Measurements from ENCODE around the gene B3GNT2. TPM values are rescaled to one million over a fixed set of nuclear protein-coding genes. Genes with fewer than 3 reads are reported as not detected.

B3GNT2 gene
- total and polyA plus RNA-seq, 9 of the 15 experiments (the other 6 are each of a cell fraction or from before 2014, with no cell fraction given) = 6.0 to 38.9 (median 25.0) TPM

- TF ChIP-seq ELF2 (CRISPR knock-in tag; IDR thresholded peaks at IDR 0.05) = no peak
- TF ChIP-seq HES1 (IDR thresholded peaks at IDR 0.05; ENCODE audit: low read depth) = no peak; the same call in 1 of the 2 replicates
- TF ChIP-seq TRIM28 (IDR thresholded peaks at IDR 0.05) = no peak
- TF ChIP-seq THAP7 (CRISPR knock-in tag; IDR thresholded peaks at IDR 0.05) = no peak
- TF ChIP-seq ELF4 (CRISPR knock-in tag; IDR thresholded peaks at IDR 0.05) = no peak
- TF ChIP-seq RERE (CRISPR knock-in tag; IDR thresholded peaks at IDR 0.05; ENCODE audit: borderline replicate concordance) = no peak
- no peak for TF ChIP-seq ZNF76 (CRISPR knock-in tag; IDR thresholded peaks at IDR 0.05; ENCODE audit: borderline replicate concordance)
- TF ChIP-seq SOX6 (IDR thresholded peaks at IDR 0.05) = 0 out of 2 replicates have a peak, but pooled peaks have one; percentile 22
- peak; percentile 32 for TF ChIP-seq BRD9 (IDR thresholded peaks at IDR 0.05; ENCODE audit: low read depth, partially characterized antibody)
- TF ChIP-seq BHLHE40 (IDR thresholded peaks at IDR 0.05; ENCODE audit: low read length) = no peak
- TF ChIP-seq EP400 (IDR thresholded peaks at IDR 0.05) = peak; percentile 30; the same call in 1 of the 2 replicates
- no peak for TF ChIP-seq NFE2 (IDR thresholded peaks at IDR 0.05; ENCODE audit: low read depth)
- no peak for TF ChIP-seq NFIC (IDR thresholded peaks at IDR 0.05)
- peak; percentile 72 for TF ChIP-seq ZEB2 (IDR thresholded peaks at IDR 0.05)
- TF ChIP-seq ZBTB43 (CRISPR knock-in tag; IDR thresholded peaks at IDR 0.05) = no peak
- TF ChIP-seq TCFL5 (CRISPR knock-in tag; conservative IDR thresholded peaks at IDR 0.05) = no peak
- TF ChIP-seq NCOA4 (IDR thresholded peaks at IDR 0.05; ENCODE audit: partially characterized antibody) = no peak
- no peak for TF ChIP-seq THAP12 (CRISPR knock-in tag; IDR thresholded peaks at IDR 0.05)
- no peak for TF ChIP-seq CBFA2T3 (IDR thresholded peaks at IDR 0.05)
These were observed 6.3 kb downstream of the B3GNT2 start (continued) for GRCh38 chr2:62202019-62202722.

Measured in K562 (cell line).